ENCODE data around the gene GALP. TPM values are rescaled to one million over a fixed set of nuclear protein-coding genes. Genes with fewer than 3 reads are reported as not detected.

GALP gene
- total and polyA plus RNA-seq, 2 donors (not counting 3 experiments of a cell fraction or from before 2014, with no cell fraction given) = not detected

DNA sequence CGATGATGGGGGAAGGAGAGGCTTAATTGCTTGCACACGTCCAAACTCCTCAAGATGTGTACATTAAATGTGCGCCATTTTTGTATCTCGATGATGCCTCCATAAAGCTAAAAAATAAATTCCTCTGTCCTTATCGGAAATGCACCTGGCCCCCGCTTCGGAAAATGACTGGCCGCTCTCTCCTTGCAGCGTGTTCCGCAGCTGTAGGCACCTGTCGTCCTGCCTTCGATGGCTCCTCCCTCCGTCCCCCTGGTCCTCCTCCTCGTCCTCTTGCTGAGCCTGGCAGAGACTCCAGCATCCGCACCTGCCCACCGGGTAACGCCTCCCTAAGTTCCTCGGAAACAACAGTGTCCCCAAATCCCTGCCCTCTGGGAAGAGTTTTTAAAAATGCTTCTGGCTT lies 1.1 kb downstream of the GALP start:
- H3K9me1 ChIP-seq (replicated peaks; ENCODE audit: control insufficient read depth, extremely low read depth, insufficient read depth, low read length) = no peaks in the 10 kb centered on the region
- peaks cover 0 to 2% of the 10 kb centered on the region in 2 experiments for H3K27me3 ChIP-seq (ENCODE audit: control insufficient read depth in 2 of 2, insufficient read depth in 2 of 2, low read length in 2 of 2)
- H3K27ac ChIP-seq (ENCODE audit: insufficient read depth, low read depth, low read length) = no peak overlapping the region
- no peaks in the 10 kb centered on the region for H3K36me3 ChIP-seq (ENCODE audit: control insufficient read depth in 2 of 2, extremely low read depth in 1 of 2, insufficient read depth in 2 of 2, low read length in 2 of 2)
- H2AFZ ChIP-seq (ENCODE audit: low read depth, low read length) = no peak overlapping the region
- CTCF ChIA-PET = interaction anchor here (0.6 to 13.9 kb wide), 6 partner anchors 76 to 156 kb away, joined by 3 to 328 read pairs (median 4); partner anchors contain the start of gene ZSCAN5A
- H3K4me3 ChIP-seq (replicated peaks in 1 of 3; ENCODE audit: insufficient read depth in 1 of 3, low read depth in 1 of 3, low read length in 3 of 3) = no peak overlapping the region
- intact Hi-C loops (cut with micrococcal nuclease) (no loop called here), dilution Hi-C loops (cut with MboI; ENCODE audit: extremely low pct_ligation_motif_present, low sequenced_read_pairs) (no loop called here)
- H3K79me2 ChIP-seq (ENCODE audit: control insufficient read depth, insufficient read depth, low read length) = no peaks in the 10 kb centered on the region
- no peaks in the 10 kb centered on the region for H3K4me1 ChIP-seq (ENCODE audit: control insufficient read depth, extremely low read depth, insufficient read depth, low read length)
- H4K20me1 ChIP-seq (replicated peaks; ENCODE audit: control insufficient read depth, extremely low read depth, insufficient read depth, low read length) = no peaks in the 10 kb centered on the region
- POLR2A ChIA-PET = no interaction called here
- H3K9me3 ChIP-seq (replicated peaks; ENCODE audit: control insufficient read depth, insufficient read depth, low read length) = no peaks in the 10 kb centered on the region
- no peak overlapping the region for H3K4me2 ChIP-seq (ENCODE audit: insufficient read depth, low read length)
- TF ChIP-seq EZH2 (IDR thresholded peaks at IDR 0.05; ENCODE audit: borderline replicate concordance, low read depth, low read length, severe bottlenecking) = no peak
- TF ChIP-seq FOS (IDR thresholded peaks at IDR 0.05; ENCODE audit: borderline replicate concordance, insufficient read depth, low read length) = no peak
- TF ChIP-seq POLR2AphosphoS5 (IDR thresholded peaks at IDR 0.05; ENCODE audit: insufficient read depth, low read depth, low read length) = no peak
- no peak for TF ChIP-seq POLR2A (IDR thresholded peaks at IDR 0.05; ENCODE audit: low read depth, low read length)
- TF ChIP-seq, protein P1, sequence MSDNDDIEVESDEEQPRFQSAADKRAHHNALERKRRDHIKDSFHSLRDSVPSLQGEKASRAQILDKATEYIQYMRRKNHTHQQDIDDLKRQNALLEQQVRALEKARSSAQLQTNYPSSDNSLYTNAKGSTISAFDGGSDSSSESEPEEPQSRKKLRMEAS (IDR thresholded peaks at IDR 0.05; ENCODE audit: insufficient read depth, insufficient read length) = no peak
- no peak for TF ChIP-seq MYC (IDR thresholded peaks at IDR 0.05; ENCODE audit: low read depth, low read length)
- TF ChIP-seq, protein P2, sequence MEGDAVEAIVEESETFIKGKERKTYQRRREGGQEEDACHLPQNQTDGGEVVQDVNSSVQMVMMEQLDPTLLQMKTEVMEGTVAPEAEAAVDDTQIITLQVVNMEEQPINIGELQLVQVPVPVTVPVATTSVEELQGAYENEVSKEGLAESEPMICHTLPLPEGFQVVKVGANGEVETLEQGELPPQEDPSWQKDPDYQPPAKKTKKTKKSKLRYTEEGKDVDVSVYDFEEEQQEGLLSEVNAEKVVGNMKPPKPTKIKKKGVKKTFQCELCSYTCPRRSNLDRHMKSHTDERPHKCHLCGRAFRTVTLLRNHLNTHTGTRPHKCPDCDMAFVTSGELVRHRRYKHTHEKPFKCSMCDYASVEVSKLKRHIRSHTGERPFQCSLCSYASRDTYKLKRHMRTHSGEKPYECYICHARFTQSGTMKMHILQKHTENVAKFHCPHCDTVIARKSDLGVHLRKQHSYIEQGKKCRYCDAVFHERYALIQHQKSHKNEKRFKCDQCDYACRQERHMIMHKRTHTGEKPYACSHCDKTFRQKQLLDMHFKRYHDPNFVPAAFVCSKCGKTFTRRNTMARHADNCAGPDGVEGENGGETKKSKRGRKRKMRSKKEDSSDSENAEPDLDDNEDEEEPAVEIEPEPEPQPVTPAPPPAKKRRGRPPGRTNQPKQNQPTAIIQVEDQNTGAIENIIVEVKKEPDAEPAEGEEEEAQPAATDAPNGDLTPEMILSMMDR (IDR thresholded peaks at IDR 0.05; ENCODE audit: extremely low read depth in 1 of 2, insufficient read depth in 1 of 2, low read depth in 1 of 2, low read length in 2 of 2) = no peak
- no peak for TF ChIP-seq GATA2 (IDR thresholded peaks at IDR 0.05; ENCODE audit: insufficient read depth, insufficient read length, low read depth, low read length)
- TF ChIP-seq JUN (IDR thresholded peaks at IDR 0.05; ENCODE audit: borderline replicate concordance, insufficient read depth, insufficient read length, low read depth) = no peak
- no peak overlapping the region for H3K9ac ChIP-seq (replicated peaks; ENCODE audit: extremely low read depth, insufficient read depth, low read length)
- no TSS peak for BruUV-seq (replicated peaks)
- FAIRE-seq = no peak
- no peak for DNase-seq (ENCODE audit: low read depth, low spot score)
